HG03045 (cell line): ENCODE measurements around the gene SPRED2.

Experiments
- ATAC-seq: cut with Tn5 transposase; IDR thresholded peaks from one replicate; pipeline ENCODE4 v1.9.1; 2021; ENCODE audit warnings: mild to moderate bottlenecking, moderate library complexity; ENCODE audit not compliant: unreplicated experiment

SPRED2 gene

GRCh38 chr2:65388596-65389390, 43.6 kb downstream of the SPRED2 start:
- ATAC-seq = no peak

GRCh38 chr2:65388051-65388531, 44.3 kb downstream of the SPRED2 start:
- ATAC-seq = peak; percentile 68

GRCh38 chr2:65386989-65387388, 45.4 kb downstream of the SPRED2 start:
- no peak for ATAC-seq

GRCh38 chr2:65386344-65386743, 46.1 kb downstream of the SPRED2 start:
- no peak for ATAC-seq

GRCh38 chr2:65383541-65384488, 48.6 kb downstream of the SPRED2 start:
- no peak for ATAC-seq

GRCh38 chr2:65382776-65383357, 49.5 kb downstream of the SPRED2 start:
- peak; percentile 71 for ATAC-seq

GRCh38 chr2:65382323-65382722, 50.1 kb downstream of the SPRED2 start:
- no peak for ATAC-seq

GRCh38 chr2:65381607-65382051, 50.8 kb downstream of the SPRED2 start:
- no peak for ATAC-seq

- no peak for ATAC-seq
Observed at GRCh38 chr2:65380255-65380654, 52.1 kb downstream of the SPRED2 start.

- no peak for ATAC-seq
Observed at GRCh38 chr2:65379721-65380171, 52.7 kb downstream of the SPRED2 start.

GRCh38 chr2:65379223-65379622, 53.2 kb downstream of the SPRED2 start:
- no peak for ATAC-seq

- ATAC-seq = no peak
Observed at GRCh38 chr2:65378290-65378689, 54.1 kb downstream of the SPRED2 start.

GRCh38 chr2:65377556-65378192, 54.7 kb downstream of the SPRED2 start:
- no peak for ATAC-seq

GRCh38 chr2:65375723-65376122, 56.7 kb downstream of the SPRED2 start:
- no peak for ATAC-seq

GRCh38 chr2:65374999-65375398, 57.4 kb downstream of the SPRED2 start:
- no peak for ATAC-seq

GRCh38 chr2:65374575-65374974, 57.8 kb downstream of the SPRED2 start:
- no peak for ATAC-seq

- ATAC-seq = no peak
Observed at GRCh38 chr2:65373365-65373918, 59.0 kb downstream of the SPRED2 start.

GRCh38 chr2:65372619-65373018, 59.8 kb downstream of the SPRED2 start:
- ATAC-seq = no peak

- no peak for ATAC-seq
Observed at GRCh38 chr2:65371074-65371434, 61.3 kb downstream of the SPRED2 start.

- ATAC-seq = peak; percentile 44
Observed at GRCh38 chr2:65370387-65371073, 61.9 kb downstream of the SPRED2 start.
